ENCODE data around the gene HOXA1.
"Not testable (repeated sequence)": the region's sequence is repeated elsewhere in the genome, so short reads cannot be mapped to it uniquely, and the experiment has no call there.

The HOXA1 gene

DNA sequence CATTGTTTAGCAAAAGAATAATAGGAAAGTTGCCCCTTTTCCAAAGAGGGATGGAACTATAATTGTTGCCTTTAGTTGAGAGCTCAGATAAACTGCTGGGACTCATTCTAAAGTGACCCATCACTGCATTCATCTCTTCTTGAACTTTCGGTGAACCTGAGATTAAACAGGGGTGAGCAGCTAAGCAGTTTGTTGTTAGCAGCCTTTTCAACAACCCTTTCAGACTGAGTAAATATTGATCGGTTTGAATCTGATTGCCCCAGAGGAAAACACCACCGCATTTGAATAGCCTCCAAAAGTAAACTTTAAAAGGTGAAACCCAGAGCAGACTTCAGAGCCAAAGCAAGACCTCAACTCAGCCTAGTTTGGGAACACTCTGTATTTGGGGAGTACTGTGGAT is 4.7 kb downstream of the HOXA1 start:
- DNase-seq, result no peak

DNA sequence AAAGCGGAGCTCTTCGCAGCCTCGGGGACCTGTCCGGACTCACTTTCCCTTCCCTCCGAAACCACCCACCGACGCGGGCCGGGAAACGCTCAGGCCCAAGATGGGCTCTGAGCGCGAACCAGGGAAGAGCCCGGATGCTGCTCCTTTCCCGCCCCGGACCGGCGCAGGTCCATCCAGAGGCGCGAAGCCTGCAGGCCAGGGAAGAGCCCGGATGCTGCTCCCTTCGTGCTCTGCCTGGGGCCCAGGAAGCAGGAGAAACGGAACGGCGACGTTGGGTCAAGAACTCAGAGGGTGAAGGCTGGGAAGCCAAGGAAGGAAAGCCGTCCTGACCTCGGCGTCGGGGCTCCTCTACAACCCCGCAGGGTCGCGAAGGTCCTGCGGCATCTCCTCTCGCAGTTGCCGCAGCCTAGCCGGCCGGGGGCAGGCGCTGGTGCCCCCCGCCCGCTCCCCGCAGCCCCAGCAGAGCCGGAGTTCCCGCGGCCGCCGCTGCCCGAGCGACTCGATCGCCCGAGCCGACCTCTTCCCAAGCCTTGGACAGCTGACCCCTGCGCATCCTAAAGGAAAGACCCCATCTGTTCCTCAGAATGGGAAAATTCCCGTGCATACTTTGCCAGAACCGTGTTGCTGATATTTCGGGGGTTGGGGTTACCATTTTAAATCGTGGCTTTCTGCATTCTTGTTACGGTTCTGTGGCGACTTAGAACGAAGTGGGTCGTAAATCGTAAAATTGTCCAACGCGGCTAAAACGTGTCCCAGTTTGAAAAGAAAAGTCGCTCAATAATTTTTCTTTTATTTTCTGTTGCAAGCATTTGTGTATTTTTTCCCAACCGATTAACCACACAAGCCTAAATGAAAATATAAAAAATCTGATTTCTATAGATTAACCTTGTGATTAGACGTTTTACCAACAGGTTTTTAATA is 7.5 kb downstream of the HOXA1 start:
- DNase-seq, result no peak

DNA sequence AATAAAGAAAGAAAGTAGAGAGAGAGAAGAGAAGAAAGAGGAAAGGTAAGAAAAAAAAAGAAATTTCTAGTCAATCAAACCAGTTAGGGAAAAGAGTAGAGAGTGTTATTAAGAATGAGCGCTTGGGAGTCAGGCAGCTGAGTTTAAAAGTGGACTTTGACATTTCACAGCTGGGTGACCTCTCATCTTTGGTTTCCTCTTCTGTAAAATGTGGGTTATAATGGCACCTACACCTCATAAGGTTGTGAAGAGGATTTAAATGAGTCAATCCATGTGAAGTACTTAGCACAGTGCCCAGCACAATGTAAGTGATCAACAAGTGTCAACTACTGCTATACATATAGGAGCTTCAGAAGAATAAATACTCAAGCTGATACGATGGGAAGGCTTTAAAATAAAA is 12.2 kb downstream of the HOXA1 start:
- DNase-seq, result no peak

DNA sequence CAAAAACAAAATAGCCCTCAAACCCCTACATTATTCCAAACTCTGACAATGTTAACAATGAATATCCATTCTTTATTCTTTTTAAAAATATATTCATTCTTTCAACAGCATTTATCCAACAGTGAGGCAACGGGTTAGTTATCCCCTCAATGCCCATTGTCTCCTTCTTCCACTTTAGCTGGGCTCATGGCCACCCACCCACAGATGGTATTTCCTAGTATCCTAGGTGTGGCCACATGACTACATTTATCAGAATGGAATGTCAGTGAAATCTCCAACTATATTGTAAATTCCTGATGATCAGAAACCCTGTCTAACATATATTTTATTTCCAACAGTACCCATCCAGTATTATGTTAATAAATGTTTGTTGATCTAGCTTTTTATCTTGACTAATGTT is 13.6 kb downstream of the HOXA1 start:
- no peak for DNase-seq

DNA sequence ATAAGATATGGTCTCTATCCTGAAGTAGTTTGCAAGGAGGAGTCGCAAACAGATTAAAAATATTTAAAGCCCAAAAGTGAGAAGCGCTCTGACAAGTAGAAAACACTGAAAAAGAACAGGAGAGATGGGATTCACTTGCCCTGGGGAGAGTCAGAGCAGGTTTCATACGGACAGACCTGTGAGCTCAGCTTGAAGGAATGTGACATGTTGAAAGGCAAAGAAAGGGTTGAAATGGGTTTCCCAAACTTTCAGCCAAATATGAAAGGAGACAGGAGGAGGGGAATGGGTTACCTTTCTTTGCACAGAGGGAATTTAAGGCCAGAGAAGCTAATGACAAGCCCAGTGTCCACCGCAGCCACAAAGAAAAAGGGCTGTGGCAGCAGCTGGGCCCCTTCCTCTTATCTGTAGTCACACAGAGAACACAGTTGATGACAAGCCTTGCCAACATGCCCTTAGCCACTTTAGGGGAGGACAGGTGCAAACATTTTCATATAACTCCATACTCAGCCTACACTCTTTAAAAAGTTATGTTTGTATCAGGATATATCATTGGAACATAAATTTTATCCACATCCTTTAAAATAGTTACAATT is 14.9 kb downstream of the HOXA1 start:
- peak; percentile 83 for DNase-seq

DNA sequence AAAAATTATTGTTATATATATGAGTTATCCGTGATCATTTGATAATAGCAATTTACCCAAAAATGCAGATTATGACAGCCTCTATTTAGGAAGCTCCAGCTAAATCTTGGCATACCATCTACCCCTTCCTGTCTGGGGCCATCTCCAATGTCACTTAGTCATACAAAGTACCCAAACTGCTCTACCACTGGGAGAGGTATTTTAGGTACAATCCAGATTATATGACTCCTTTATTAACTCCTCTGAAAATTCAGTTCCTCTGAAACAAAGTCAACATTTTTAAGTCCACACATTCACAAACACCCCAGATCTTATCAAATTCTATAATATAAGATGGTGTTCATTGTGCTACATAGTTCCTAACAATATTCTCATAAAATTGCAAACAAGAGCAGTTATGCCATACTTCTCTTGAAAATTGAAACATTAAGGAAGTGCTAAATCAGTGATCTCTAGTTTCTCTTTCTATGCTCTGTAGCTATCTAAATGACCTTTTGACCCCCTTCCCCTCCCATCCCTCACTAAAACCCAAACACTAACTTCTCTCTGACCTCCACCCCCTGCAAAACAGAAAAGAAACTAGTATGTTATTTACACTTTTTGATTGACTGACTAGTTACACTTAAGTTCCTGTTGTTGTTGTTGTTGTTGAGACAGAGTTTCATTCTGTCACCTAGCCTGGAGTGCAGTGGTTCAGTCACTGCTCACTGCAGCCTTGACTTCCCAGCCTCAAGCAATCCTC is 16.4 kb downstream of the HOXA1 start:
- no peak for DNase-seq

DNA sequence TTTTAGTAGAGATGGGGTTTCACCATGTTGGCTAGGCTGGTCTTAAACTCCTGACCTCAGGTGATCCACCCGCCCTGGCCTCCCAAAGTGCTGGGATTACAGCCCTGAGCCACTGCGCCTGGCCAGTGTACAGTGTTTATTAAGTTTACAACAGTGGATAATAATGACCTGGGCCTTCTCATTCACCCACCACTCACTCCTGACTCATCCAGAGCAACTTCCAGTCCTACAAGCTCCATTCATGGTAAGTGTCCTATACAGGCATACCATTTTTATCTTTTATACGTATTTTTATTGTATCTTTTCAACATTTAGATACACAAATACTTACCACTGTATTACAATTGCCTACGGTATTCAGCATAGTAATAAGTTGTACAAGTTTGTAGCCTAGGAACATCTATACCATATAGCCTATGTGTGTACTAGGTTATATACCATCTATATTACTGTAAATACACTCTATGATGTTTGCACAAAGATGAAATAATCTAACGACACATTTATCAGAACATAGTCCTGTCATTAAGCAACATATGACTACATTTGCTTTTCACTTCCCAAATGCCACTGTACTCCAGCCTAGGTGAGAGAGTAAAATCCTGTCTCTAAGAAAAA is 17.1 kb downstream of the HOXA1 start:
- DNase-seq, result no peak

DNA sequence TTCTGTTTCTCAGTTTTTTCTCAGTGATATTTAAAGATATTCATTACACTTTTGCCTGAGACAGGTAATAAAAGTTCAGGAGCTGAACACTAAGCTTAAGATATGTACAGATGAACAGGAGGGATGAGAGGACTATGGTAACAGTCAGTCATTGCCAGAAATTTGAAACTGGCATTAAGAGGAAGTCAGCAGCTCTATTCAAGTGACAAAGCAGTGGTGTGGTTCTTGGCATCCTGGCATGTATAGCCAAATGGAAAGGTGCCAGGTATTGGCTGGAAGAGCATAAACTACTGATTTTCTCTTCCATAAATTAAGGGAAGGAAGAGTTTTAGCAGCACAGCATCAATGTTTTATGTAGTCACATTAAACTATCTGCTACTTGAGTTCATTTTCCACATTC is 22.7 kb downstream of the HOXA1 start:
- DNase-seq, result no peak

DNA sequence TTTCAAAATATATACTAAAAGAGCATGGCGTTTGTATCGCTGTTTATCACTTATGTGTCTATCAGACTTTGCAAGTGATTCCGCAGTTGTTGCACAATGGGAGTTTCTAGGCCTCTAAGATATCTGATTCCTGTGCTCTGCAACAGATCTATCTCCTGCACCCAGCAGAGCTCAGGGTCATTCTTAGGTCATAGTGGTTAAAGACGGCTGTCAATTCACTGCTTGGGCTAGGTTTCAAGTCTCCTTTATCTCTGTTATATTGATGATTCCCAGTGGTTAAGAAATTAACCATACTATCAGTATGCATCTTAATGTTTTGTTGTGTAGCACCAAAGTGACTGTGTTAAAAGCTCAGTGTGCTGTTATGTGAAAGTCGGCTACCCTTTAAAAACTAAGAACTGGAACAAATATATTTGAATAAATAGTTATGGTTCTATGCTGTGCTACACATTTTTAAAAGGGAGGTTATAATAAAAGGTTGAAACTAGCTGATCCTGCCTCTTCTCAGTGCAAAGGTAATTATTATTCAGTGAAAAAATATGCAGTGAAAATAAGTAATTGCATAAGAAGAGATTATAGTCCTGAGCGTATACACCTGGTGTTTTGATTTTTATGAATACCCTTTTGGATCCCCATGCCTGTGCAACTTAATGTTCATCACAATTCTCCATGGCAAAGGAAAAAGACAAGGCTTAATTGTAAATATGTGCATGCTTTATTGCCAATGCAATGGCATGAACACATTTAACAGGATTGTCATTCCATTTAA is 24.0 kb downstream of the HOXA1 start:
- DNase-seq, result no peak

DNA sequence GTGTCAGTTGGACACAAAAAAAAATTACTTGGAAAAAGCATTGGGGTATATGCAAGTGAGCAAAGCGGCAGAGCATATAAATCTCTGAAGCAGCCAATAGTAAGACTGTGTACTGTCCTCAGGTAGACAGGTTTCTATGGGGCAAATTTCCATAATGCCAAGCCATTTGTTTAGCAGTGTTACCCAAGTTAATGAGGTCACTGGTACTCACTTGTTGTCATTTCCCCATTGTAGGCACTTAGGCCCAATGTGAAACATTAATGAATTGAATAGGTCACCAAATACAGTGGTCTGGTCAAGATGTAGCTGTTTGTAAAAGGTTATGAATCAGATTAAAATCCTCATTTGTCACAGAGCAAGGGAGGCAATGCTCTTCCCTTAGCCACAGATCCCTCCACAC is 27.5 kb downstream of the HOXA1 start:
- no peak for DNase-seq

DNA sequence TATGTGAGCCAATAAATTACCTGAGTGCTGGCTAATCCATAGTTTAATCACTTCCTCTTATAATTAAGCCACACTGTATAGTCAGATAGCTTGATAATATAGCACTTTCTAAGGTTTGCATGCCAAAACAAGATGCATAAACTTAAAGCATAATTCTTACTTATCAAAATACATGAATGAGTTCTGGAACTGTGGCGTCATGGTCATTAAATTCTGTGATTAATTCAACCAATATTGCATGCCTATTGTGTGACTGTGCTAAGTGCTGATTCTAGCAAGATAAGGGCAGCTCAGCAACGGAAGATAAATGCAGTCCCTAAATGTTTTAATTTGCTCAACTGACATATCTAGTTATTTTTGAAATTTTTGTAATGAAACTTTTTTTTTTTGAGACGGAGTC is 29.7 kb downstream of the HOXA1 start:
- no peak for DNase-seq

DNA sequence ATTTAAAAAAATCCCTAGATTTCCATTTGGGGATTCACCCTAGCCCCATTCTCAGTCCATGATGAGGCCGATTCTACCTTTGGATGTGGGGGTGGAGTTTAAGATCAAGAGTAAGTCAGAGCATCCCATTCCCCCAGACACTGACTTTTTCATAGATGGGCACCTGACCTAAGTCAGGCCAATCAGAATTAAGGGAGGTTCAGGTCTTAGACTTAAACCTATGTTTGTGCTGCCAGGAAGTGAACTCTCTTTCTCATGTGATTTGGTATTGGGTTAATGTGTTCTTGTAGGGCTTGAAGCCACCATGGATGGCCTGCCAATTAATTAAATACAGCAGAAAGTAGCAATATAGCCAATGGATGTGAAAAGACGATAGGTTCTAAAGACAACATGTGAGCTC is 30.1 kb downstream of the HOXA1 start:
- DNase-seq, result no peak

DNA sequence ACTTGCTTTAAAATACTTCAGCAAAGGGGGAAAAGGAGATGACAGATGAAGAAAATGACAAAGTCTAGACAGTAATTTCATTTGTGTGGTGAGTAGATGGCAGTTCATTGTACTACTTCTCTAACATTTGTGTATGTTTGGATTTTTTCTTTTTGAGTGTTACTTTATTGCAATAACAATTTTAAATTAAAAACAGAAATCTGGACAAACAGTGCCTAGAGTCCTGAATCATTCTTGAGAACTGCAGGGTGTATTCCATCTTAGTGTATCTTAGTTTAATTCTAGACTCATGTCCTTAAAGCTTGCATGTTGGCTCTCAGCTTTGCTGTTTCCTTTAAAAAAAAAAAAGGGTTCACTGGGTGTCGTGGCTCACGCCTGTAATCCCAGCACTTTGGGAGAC is 31.1 kb downstream of the HOXA1 start:
- no peak for DNase-seq

DNA sequence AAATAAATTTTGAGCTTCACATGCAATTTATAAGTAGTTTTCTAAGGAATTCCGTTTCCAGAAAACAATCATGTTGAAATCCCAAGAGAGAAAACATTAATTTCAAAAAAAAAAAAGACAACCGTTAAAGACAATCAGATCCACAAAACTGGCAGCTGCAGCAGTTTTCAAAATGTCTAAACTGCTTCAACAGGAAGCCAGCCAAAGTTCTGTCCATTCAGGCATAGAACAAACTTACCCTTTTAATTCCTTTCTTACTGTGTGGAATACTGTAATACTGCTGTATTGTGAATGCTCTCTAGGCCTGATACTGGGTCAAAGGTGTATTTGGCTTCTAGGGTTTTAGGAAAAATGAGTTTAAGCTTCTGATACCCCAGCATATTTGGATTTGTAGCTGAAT is 31.6 kb downstream of the HOXA1 start:
- DNase-seq, result no peak

DNA sequence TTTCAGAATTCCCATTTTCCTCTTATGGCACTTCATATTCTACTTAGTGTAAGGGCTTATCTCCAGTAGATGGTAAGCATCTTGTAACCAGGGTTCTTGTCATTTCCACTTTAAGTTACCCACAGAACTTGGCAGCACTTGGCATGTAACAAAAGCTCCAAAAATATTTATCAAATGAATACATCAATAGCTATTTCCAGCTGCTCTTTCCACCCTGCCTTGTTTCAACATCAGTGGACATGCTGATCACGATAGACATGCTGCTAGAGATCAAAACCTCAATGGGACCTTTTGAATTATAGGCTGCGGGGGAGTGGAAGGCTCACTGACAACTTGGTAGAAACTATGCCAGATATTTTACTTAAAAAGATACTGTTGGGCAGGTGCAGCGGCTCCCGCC is 32.9 kb downstream of the HOXA1 start:
- no peak for DNase-seq

DNA sequence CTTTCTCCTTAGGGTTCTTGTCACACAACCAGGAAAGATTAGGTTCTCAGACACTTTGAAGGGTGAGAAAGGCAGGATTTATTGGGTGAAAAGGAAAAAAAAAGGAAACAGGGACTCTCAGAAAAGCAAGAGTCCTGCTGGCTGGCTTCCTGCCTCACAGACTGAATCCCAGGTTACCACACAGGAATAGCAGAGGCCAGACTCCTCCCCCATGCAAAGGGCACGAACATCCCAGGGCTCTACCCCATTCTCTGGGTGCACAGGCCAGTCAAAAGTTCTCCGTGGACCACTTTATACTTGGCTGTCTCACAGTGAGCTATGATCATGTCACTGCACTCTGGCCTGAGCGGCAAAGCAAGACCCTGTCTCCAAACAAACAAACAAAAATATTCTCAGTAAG is 42.6 kb downstream of the HOXA1 start:
- DNase-seq, result peak; percentile 56

DNA sequence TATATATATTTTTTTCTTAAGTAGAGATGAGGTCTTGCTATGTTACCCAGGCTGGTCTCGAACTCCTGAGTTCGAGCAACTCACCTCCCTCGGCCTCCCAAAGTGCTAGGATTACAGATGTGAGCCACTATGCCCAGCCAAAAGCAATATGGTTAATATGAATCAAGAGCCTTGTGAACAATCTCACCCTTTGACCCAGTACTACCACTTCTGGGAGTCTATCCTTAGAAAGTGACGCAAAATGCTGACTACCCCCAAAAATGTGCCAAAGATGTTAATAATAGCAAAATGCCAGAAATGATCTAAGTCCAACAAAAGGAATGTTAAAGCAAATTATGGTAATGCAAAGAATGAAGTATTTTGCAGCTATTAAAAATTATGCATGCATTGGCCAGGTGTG is 44.3 kb downstream of the HOXA1 start:
- no peak for DNase-seq

DNA sequence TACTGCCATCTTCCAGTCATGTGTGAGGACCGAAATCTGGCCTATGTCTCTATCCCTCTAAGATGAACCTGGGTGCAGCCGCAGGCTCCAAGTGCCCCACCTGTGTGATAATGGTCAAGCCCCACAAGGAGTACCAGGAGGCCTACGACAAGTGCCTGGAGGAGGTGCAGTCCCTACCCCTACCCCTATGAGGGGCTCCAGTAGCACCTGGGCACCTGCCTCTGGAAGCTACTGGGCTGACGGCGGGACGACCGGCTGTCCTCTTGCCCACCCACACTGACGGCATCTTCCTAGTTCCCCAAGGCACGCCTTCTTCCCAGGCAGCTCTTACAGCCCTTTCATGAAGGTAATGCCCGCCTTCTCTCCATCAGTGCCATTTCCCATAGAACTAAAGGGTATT is 47.4 kb downstream of the HOXA1 start:
- DNase-seq, result no peak

DNA sequence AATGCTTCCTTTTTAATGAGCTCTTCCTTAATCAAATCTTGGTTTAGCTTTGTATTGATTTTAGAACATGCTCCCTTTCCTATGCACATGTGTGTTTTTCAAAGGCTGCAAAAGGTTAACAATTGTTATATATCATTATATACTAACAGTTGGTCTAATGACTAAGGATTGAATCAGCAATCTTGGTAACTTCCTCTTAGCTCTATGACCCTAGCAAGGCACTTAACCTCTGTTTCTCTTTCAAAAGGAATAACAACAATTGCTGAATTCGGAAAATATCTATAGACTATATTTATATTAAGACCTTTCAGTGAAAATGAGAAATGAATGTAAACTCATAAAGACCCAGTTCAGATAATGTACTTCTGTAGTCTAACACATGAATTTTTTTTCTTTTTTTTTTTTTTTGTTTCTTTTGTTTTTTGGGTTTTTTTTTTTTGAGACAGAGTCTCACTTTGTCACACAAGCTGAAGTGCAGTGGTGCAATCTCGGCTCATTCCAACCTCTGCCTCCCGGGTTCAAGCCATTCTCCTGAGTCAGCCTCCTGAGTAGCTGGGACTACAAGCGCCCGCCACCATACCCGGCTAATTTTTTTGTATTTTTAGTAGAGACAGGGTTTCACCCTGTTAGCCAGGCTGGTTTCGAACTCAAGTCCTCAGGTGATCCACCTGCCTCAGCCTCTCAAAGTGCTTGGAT is 48.8 kb downstream of the HOXA1 start:
- no peak for DNase-seq

DNA sequence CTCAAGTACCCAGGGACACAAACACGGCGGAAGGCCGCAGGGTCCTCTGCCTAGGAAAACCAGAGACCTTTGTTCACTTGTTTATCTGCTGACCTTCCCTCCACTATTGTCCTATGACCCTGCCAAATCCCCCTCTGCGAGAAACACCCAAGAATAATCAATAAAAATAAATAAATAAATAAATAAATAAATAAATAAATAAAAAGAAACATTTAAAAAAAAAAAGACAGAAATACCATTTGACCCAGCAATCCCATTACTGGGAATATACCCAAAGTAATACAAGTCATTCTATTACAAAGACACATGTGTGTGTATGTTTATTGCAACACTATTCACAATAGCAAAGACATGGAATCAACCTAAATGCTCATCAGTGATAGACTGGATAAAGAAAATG is 49.8 kb downstream of the HOXA1 start:
- DNase-seq, result not testable (repeated sequence)

DNA sequence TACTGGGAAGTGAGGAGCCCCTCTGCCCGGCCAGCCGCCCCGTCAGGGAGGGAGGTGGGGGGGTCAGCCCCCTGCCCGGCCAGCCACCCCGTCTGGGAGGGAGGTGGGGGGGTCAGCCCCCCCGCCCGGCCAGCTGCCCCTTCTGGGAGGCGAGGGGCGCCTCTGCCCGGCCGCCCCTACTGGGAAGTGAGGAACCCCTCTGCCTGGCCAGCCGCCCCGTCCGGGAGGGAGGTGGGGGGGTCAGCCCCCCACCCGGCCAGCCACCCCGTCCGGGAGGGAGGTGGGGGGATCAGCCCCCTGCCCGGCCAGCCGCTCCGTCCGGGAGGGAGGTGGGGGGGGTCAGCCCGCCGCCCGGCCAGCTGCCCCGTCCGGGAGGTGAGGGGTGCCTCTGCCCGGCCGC is 50.7 kb downstream of the HOXA1 start:
- DNase-seq, result not testable (repeated sequence)
